ENCODE results near the gene PCDHGA10.

PCDHGA10 gene

GRCh38 chr5:141434006-141434405 is 21.2 kb downstream of the PCDHGA10 start:
- no peak for TF ChIP-seq TAF1 (IDR thresholded peaks at IDR 0.05; ENCODE audit: borderline replicate concordance, insufficient read depth, low read length)
- no peak for TF ChIP-seq REST (IDR thresholded peaks at IDR 0.05; ENCODE audit: insufficient read depth in 1 of 2, low read depth in 2 of 2, low read length in 2 of 2)
- TF ChIP-seq FOXP2 (optimal IDR thresholded peaks at IDR 0.05; ENCODE audit: borderline replicate concordance, extremely low read depth, extremely low read length, insufficient read depth) = no peak
- TF ChIP-seq SIN3A (IDR thresholded peaks at IDR 0.05; ENCODE audit: borderline replicate concordance, insufficient read depth, low read length) = no peak
- TF ChIP-seq POLR2AphosphoS5 (IDR thresholded peaks at IDR 0.05; ENCODE audit: low read depth, low read length) = no peak

GRCh38 chr5:141437221-141437620 is 24.4 kb downstream of the PCDHGA10 start:
- TF ChIP-seq REST (IDR thresholded peaks at IDR 0.05; ENCODE audit: insufficient read depth in 1 of 2, low read depth in 2 of 2, low read length in 2 of 2) (no peak), FOXP2 (optimal IDR thresholded peaks at IDR 0.05; ENCODE audit: borderline replicate concordance, extremely low read depth, extremely low read length, insufficient read depth) (no peak), POLR2AphosphoS5 (IDR thresholded peaks at IDR 0.05; ENCODE audit: low read depth, low read length) (no peak), SIN3A (IDR thresholded peaks at IDR 0.05; ENCODE audit: borderline replicate concordance, insufficient read depth, low read length) (no peak), TAF1 (IDR thresholded peaks at IDR 0.05; ENCODE audit: borderline replicate concordance, insufficient read depth, low read length) (no peak)

- TF ChIP-seq TAF1 (IDR thresholded peaks at IDR 0.05; ENCODE audit: borderline replicate concordance, insufficient read depth, low read length) (no peak), SIN3A (IDR thresholded peaks at IDR 0.05; ENCODE audit: borderline replicate concordance, insufficient read depth, low read length) (no peak), REST (IDR thresholded peaks at IDR 0.05; ENCODE audit: insufficient read depth in 1 of 2, low read depth in 2 of 2, low read length in 2 of 2) (no peak), POLR2AphosphoS5 (IDR thresholded peaks at IDR 0.05; ENCODE audit: low read depth, low read length) (no peak), FOXP2 (optimal IDR thresholded peaks at IDR 0.05; ENCODE audit: borderline replicate concordance, extremely low read depth, extremely low read length, insufficient read depth) (no peak)
Observed at GRCh38 chr5:141439411-141440141, 26.8 kb downstream of the PCDHGA10 start.

GRCh38 chr5:141440341-141440740 is 27.6 kb downstream of the PCDHGA10 start:
- TF ChIP-seq SIN3A (IDR thresholded peaks at IDR 0.05; ENCODE audit: borderline replicate concordance, insufficient read depth, low read length) = no peak
- no peak for TF ChIP-seq TAF1 (IDR thresholded peaks at IDR 0.05; ENCODE audit: borderline replicate concordance, insufficient read depth, low read length)
- TF ChIP-seq POLR2AphosphoS5 (IDR thresholded peaks at IDR 0.05; ENCODE audit: low read depth, low read length) = no peak
- no peak for TF ChIP-seq REST (IDR thresholded peaks at IDR 0.05; ENCODE audit: insufficient read depth in 1 of 2, low read depth in 2 of 2, low read length in 2 of 2)
- no peak for TF ChIP-seq FOXP2 (optimal IDR thresholded peaks at IDR 0.05; ENCODE audit: borderline replicate concordance, extremely low read depth, extremely low read length, insufficient read depth)

Measured in PFSK-1 (cell line).